Heart right ventricle (tissue), 16 donors: ENCODE measurements around the gene MAML2. TPM values are rescaled to one million over a fixed set of nuclear protein-coding genes. Genes with fewer than 3 reads are reported as not detected.

Experiments
- ATAC-seq, 8 donors: fragments of 200-7000 bp; cut with Tn5 transposase; one replicate each; pipeline ENCODE4 v1.9.1; 2020; ENCODE audit warnings: mild to moderate bottlenecking in 8 of 8, moderate library complexity in 8 of 8, moderate number of reproducible peaks in 1 of 8
- DNase-seq, 2 donors: peaks; one replicate each; pipeline ENCODE4 v3.0.0-alpha.2; 2020
- H3K27ac ChIP-seq, 10 donors: fragments of 200-600 bp; sonication (generic) in 2 of 10; one replicate each; pipeline versions ENCODE4 v1.5.0 to v1.8.0; 2020 to 2022; ENCODE audit warnings: mild to moderate bottlenecking in 3 of 10
- H3K27me3 ChIP-seq, 7 donors: fragments of 200-600 bp; one replicate each; pipeline ENCODE4 v1.8.0; 2021 to 2022; ENCODE audit warnings: mild to moderate bottlenecking in 2 of 7
- H3K36me3 ChIP-seq, 9 donors: fragments of 200-600 bp; sonication (generic) in 1 of 9; one replicate each; pipeline versions ENCODE4 v1.5.0 to v1.8.0; 2020 to 2022; ENCODE audit warnings: mild to moderate bottlenecking in 2 of 9
- H3K4me1 ChIP-seq, 9 donors: fragments of 200-600 bp; sonication (generic) in 1 of 9; one replicate each; pipeline versions ENCODE4 v1.5.0 to v1.8.0; 2020 to 2022; ENCODE audit warnings: mild to moderate bottlenecking in 4 of 9
- H3K4me3 ChIP-seq, 10 donors: fragments of 200-600 bp; sonication (generic) in 2 of 10; one replicate each; pipeline versions ENCODE4 v1.5.0 to v1.8.0; 2020 to 2022; ENCODE audit warnings: mild to moderate bottlenecking in 7 of 10, moderate library complexity in 2 of 10
- H3K9me3 ChIP-seq, 11 donors: fragments of 200-600 bp in 10 of 11; sonication (generic) in 2 of 11; one replicate each; pipeline versions ENCODE4 v1.5.0 to v1.8.0; 2013 to 2022; ENCODE audit warnings: mild to moderate bottlenecking in 2 of 11, control low read depth in 1 of 11, moderate library complexity in 1 of 11
- WGBS, 2 donors: extraction: QIAGEN DNeasy Blood & Tissue Kit; methylation state at CpG; one replicate each; pipeline ENCODE4 v1.1.7; 2013; ENCODE audit warnings: inconsistent platforms in 1 of 2; 5-methylcytosine and 5-hydroxymethylcytosine counted together
- intact Hi-C, 10 donors: fragments of 100-400 bp; cut with DNase I; formaldehyde crosslinking; loops; one replicate each; pipeline versions ENCODE4 v1.11.1 to v1.14.2; 2022
- polyA plus RNA-seq, 2 donors: library from polyadenylated mRNA; stranded (reverse); fragments of 200-250 nt; gene quantifications; one replicate each; pipeline ENCODE4 v1.2.3, GENCODE V29; 2013
- total RNA-seq, 10 donors: library from RNA; stranded (reverse); fragmentation: NEBNext Ultra II Directional in 3 of 10; extraction: Animal tissue kit (Norgen Biotek cat#: 25700) in 3 of 10; gene quantifications; one replicate each; pipeline versions ENCODE4 v1.2.1 to v1.2.4, GENCODE V29; 2021 to 2023
- TF ChIP-seq, protein P1 (sequence below), 9 donors: fragments of 200-600 bp; sonication (generic) in 2 of 9; IDR thresholded peaks; one replicate each; pipeline versions ENCODE4 v1.5.0 to v1.8.0; 2021 to 2022; ENCODE audit warnings: antibody characterized with exemption in 9 of 9, mild to moderate bottlenecking in 5 of 9, moderate library complexity in 1 of 9
- donor health status: Arrhythmogenic right ventricular cardiomyopathy.
- donor health status: ischemic (EF 13 %, LVEDD 7.1; RV severe dilation, severe dysfunction).
- donor health status: healthy with polysubstance abuse.
- donor health status: DM: no; HTN: yes; CAD: no.
- donor health status: DM: no; HTN: no; CAD: no.
- donor health status: ischemic (EF 25% LVEDD 6.9; RV normal size, moderate dysfunction).
- donor health status: ischemic (EF 25% LVEDD 5.7; RV mildly dilated, moderate dysfunction).
- donor health status: healthy.
- donor health status: DM: yes; HTN: yes; CAD: no.
- donor health status: Ischemic cardiomyopathy.
- donor health status: ischemic (EF 35%, LVEDD 5.7; RV mildly dilated, moderate dysfunction).
- donor health status: nonischemic (EF 11% LVEDD 7.7; RV severe dilation, severe dysfunction).
- donor health status: DM: yes; HTN: yes; CAD: no.
- donor health status: PGD.
- donor health status: ischemic (EF 29% LVEDD 5.4; RV normal size, mild dysfunction).
- donor health status: nonischemic (EF 23%, LVEDD 6.1; RV moderate dilation, normal function).

The MAML2 gene
- total and polyA plus RNA-seq, 12 donors = 1.3 to 6.1 (median 4.1) TPM

DNA sequence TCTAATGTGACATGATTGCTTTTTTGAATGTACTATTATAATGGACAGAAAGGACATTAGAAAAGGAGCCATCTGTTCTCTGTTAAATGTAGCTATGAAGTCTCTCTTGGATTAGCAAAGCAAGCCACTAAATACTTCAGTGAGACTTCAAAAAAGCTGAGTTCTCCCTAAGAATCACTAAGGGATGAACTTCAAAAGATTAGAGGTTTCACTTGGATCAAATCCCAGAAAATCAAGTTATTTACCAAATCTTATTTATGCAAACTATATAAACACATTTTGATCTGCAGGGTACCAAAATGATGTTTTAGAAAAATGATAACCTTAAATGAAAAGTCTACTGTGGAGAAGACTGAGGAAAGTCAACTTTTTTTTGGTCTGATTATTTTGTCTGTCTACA, 337.0 kb downstream of the MAML2 start:
- Histone ChIP-seq H3K4me1 (peaks cover 0 to 15% (median 7%) of the 10 kb centered on the region in 9 donors), H3K27me3 (no peaks in the 10 kb centered on the region), H3K27ac (no peak overlapping the region), H3K9me3 (no peaks in the 10 kb centered on the region), H3K36me3 (no peaks in the 10 kb centered on the region), H3K4me3 (no peak overlapping the region)
- intact Hi-C loops = no loop called here
- TF ChIP-seq, protein P1, sequence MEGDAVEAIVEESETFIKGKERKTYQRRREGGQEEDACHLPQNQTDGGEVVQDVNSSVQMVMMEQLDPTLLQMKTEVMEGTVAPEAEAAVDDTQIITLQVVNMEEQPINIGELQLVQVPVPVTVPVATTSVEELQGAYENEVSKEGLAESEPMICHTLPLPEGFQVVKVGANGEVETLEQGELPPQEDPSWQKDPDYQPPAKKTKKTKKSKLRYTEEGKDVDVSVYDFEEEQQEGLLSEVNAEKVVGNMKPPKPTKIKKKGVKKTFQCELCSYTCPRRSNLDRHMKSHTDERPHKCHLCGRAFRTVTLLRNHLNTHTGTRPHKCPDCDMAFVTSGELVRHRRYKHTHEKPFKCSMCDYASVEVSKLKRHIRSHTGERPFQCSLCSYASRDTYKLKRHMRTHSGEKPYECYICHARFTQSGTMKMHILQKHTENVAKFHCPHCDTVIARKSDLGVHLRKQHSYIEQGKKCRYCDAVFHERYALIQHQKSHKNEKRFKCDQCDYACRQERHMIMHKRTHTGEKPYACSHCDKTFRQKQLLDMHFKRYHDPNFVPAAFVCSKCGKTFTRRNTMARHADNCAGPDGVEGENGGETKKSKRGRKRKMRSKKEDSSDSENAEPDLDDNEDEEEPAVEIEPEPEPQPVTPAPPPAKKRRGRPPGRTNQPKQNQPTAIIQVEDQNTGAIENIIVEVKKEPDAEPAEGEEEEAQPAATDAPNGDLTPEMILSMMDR (IDR thresholded peaks at IDR 0.05) = no peak
- ATAC-seq (no peak), DNase-seq (no peak)

DNA sequence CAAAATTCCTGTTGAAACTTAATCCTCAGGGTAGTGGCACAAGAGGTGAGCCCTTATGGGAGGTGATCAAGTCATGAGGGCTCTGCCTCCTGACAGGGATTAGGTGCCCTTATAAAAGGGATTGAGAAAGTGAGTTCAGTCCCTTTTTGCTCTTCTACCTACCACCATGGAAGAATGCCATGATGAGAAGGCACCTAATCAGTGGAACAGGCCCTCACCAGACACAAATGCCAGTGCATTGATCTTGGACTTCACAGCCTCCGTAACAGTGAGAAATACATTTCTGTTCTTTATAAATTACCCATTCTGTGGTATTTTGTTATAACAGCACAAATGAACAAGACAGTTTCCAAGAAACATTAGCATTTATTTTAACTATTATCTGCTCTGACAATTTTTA, 338.1 kb downstream of the MAML2 start:
- Histone ChIP-seq H3K27me3 (no peaks in the 10 kb centered on the region), H3K4me3 (no peak overlapping the region), H3K27ac (no peak overlapping the region), H3K9me3 (no peaks in the 10 kb centered on the region), H3K4me1 (peaks cover 0 to 24% (median 19%) of the 10 kb centered on the region in 9 donors), H3K36me3 (no peaks in the 10 kb centered on the region)
- TF ChIP-seq, protein P1 (IDR thresholded peaks at IDR 0.05) = no peak
- intact Hi-C loops = loop anchor here in 2 of 10 donors (5.0 kb wide), 2 partner anchors 78 to 337 kb away; partner anchors contain the start of gene MAML2 (in 1 of the 2)
- WGBS, 2 donors = 96 to 100% methylated on average over 1 of the region's 1 CpG
- DNase-seq (no peak), ATAC-seq (no peak)

- H3K9me3 ChIP-seq = no peaks in the 10 kb centered on the region
- TF ChIP-seq, protein P1 (IDR thresholded peaks at IDR 0.05) = no peak
- no peaks in the 10 kb centered on the region for H3K27me3 ChIP-seq
- no peak overlapping the region for H3K4me3 ChIP-seq
- no peak for DNase-seq
- WGBS, 2 donors = 98 to 100% methylated on average over 1 of the region's 1 CpG
- peaks cover 0 to 31% (median 25%) of the 10 kb centered on the region in 9 donors for H3K4me1 ChIP-seq
- no peak overlapping the region for H3K27ac ChIP-seq
- no peak for ATAC-seq
- intact Hi-C loops = loop anchor here in 2 of 10 donors (5.0 kb wide), 2 partner anchors 76 to 339 kb away; partner anchors contain the start of gene MAML2 (in 1 of the 2)
- H3K36me3 ChIP-seq = no peaks in the 10 kb centered on the region
Observed at GRCh38 chr11:96002754-96003290, 340.2 kb downstream of the MAML2 start.

GRCh38 chr11:96002339-96002738, 340.7 kb downstream of the MAML2 start:
- 86 to 96% methylated on average over 2 of the region's 2 CpGs for WGBS, 2 donors
- TF ChIP-seq, protein P1 (IDR thresholded peaks at IDR 0.05) = no peak
- no peaks in the 10 kb centered on the region for H3K36me3 ChIP-seq
- H3K4me1 ChIP-seq = peaks cover 0 to 31% (median 25%) of the 10 kb centered on the region in 9 donors
- no peak for DNase-seq
- H3K9me3 ChIP-seq = no peaks in the 10 kb centered on the region
- intact Hi-C loops = loop anchor here in 2 of 10 donors (5.0 kb wide), 2 partner anchors 75 to 340 kb away; partner anchors contain the start of gene MAML2 (in 1 of the 2)
- no peak overlapping the region for H3K4me3 ChIP-seq
- no peak for ATAC-seq
- H3K27ac ChIP-seq = peak overlapping the region in 2 of 10 donors; percentile 71 to 76
- no peaks in the 10 kb centered on the region for H3K27me3 ChIP-seq
